HepG2 (cell line): ENCODE measurements around the gene NFS1. TPM values are rescaled to one million over a fixed set of nuclear protein-coding genes. Genes with fewer than 3 reads are reported as not detected.

Source experiments
- ASH2L ChIP-seq: fragments of 300-600, 200-600 bp; sonication (generic); IDR thresholded peaks from 2 replicates; pipeline ENCODE4 v1.7.0; 2017; ENCODE audit warnings: low read depth, mild to moderate bottlenecking, moderate library complexity, mixed read lengths, low read length; ENCODE audit not compliant: insufficient read length
- BHLHE40 ChIP-seq: IDR thresholded peaks from 2 replicates; pipeline ENCODE4 v1.6.1; 2011; ENCODE audit warnings: low read length, improper control_type of control experiment
- CEBPB ChIP-seq: IDR thresholded peaks from 2 replicates; pipeline ENCODE4 v1.6.1; 2011; ENCODE audit warnings: low read depth, low read length, improper control_type of control experiment, borderline replicate concordance
- CENPX ChIP-seq: sonication (generic); formaldehyde crosslinking; IDR thresholded peaks from 2 replicates; pipeline ENCODE4 v1.9.0; 2021; ENCODE audit warnings: mild to moderate bottlenecking, missing genetic modification reagents, moderate library complexity
- GLI4 ChIP-seq: sonication (generic); formaldehyde crosslinking; IDR thresholded peaks from 2 replicates; pipeline ENCODE4 v1.5.1; 2020; ENCODE audit warnings: missing genetic modification reagents, mild to moderate bottlenecking, moderate library complexity, borderline replicate concordance
- HDAC6 ChIP-seq: fragments of 200-600 bp; sonication (generic); IDR thresholded peaks from 2 replicates; pipeline ENCODE4 v1.7.0; 2017; ENCODE audit warnings: mild to moderate bottlenecking, antibody characterized with exemption, low read length, low read depth
- NFATC3 ChIP-seq: sonication (generic); formaldehyde crosslinking; IDR thresholded peaks from 2 replicates; pipeline ENCODE4 v1.5.1; 2020; ENCODE audit warnings: mild to moderate bottlenecking, missing genetic modification reagents
- NFE2 ChIP-seq: sonication (generic); formaldehyde crosslinking; IDR thresholded peaks from 2 replicates; pipeline ENCODE4 v1.4.0; 2020; ENCODE audit warnings: missing genetic modification reagents
- SIN3B ChIP-seq: fragments of 150-350 bp; IDR thresholded peaks from 2 replicates; pipeline ENCODE4 v1.6.1; 2014; ENCODE audit warnings: low read length
- SRSF9 ChIP-seq: fragments of 200-400 bp; formaldehyde crosslinking; IDR thresholded peaks from 2 replicates; pipeline ENCODE4 v1.6.1; 2018; ENCODE audit warnings: borderline replicate concordance, mild to moderate bottlenecking, low read depth, low read length; ENCODE audit not compliant: insufficient read depth, poor library complexity, severe bottlenecking
- ZNF136 ChIP-seq: sonication (generic); formaldehyde crosslinking; IDR thresholded peaks from 2 replicates; pipeline ENCODE4 v1.8.1; 2022; ENCODE audit warnings: low read depth, mild to moderate bottlenecking, moderate library complexity, missing genetic modification reagents
- ZNF138 ChIP-seq: sonication (generic); formaldehyde crosslinking; IDR thresholded peaks from 2 replicates; pipeline ENCODE4 v1.5.0; 2020; ENCODE audit warnings: mild to moderate bottlenecking, low read depth, missing genetic modification reagents
- ZNF17 ChIP-seq: sonication (generic); formaldehyde crosslinking; IDR thresholded peaks from 2 replicates; pipeline ENCODE4 v1.5.0; 2020; ENCODE audit warnings: mild to moderate bottlenecking, missing genetic modification reagents
- ZNF225 ChIP-seq: sonication (generic); formaldehyde crosslinking; IDR thresholded peaks from 2 replicates; pipeline ENCODE4 v1.4.0; 2020; ENCODE audit warnings: mild to moderate bottlenecking, missing genetic modification reagents
- ZNF44 ChIP-seq: sonication (generic); formaldehyde crosslinking; IDR thresholded peaks from 2 replicates; pipeline ENCODE4 v1.5.1; 2020; ENCODE audit warnings: mild to moderate bottlenecking, missing genetic modification reagents
- ZNF550 ChIP-seq: sonication (generic); formaldehyde crosslinking; IDR thresholded peaks from 2 replicates; pipeline ENCODE4 v1.4.0; 2020; ENCODE audit warnings: mild to moderate bottlenecking, missing genetic modification reagents, borderline replicate concordance
- polyA plus RNA-seq, 8 experiments: library from polyadenylated mRNA; depleted of rRNA in 3 of 8; stranded (reverse) in 7 of 8; unstranded in 1 of 8; fragments of >200 nt; fragmentation: Illumina TruSeq in 4 of 8; extraction: Trizol in 4 of 8; gene quantifications; 2 replicates each; pipeline versions ENCODE4 v1.2.1 to v1.2.3, GENCODE V29; 2011 to 2016; ENCODE audit warnings: low read depth in 4 of 8, missing spikeins in 1 of 8, mixed read lengths in 1 of 8; ENCODE audit not compliant: insufficient read depth in 1 of 8
- total RNA-seq, 5 experiments: library from RNA; depleted of rRNA; stranded (reverse); fragments of >200 nt; fragmentation: Illumina TruSeq; extraction: Trizol; gene quantifications; 2 replicates each; pipeline ENCODE4 v1.2.3, GENCODE V29; 2016; ENCODE audit warnings: low read depth in 1 of 5
- TF ChIP-seq, protein P1 (sequence below): sonication (generic); formaldehyde crosslinking; conservative IDR thresholded peaks from 2 replicates; pipeline ENCODE4 v1.4.0; 2020; ENCODE audit warnings: missing genetic modification reagents
- TF ChIP-seq, protein P2 (sequence below): fragments of 450-650 bp; IDR thresholded peaks from 2 replicates; pipeline ENCODE4 v1.6.1; 2017
- TF ChIP-seq, protein P3 (sequence below), 2 experiments: sonication (generic) in 1 of 2; formaldehyde crosslinking in 1 of 2; IDR thresholded peaks; 2 replicates each; pipeline versions ENCODE4 v1.6.1 to v1.9.0; 2014 to 2022; ENCODE audit warnings: antibody characterized with exemption in 1 of 2, borderline replicate concordance in 1 of 2, inconsistent platforms in 1 of 2, low read depth in 1 of 2, missing genetic modification reagents in 1 of 2

The NFS1 gene
- total and polyA plus RNA-seq, 2 of the 13 experiments (the other 11 are each of a cell fraction or from before 2014, with no cell fraction given), result 65.9 to 88.1 TPM

DNA sequence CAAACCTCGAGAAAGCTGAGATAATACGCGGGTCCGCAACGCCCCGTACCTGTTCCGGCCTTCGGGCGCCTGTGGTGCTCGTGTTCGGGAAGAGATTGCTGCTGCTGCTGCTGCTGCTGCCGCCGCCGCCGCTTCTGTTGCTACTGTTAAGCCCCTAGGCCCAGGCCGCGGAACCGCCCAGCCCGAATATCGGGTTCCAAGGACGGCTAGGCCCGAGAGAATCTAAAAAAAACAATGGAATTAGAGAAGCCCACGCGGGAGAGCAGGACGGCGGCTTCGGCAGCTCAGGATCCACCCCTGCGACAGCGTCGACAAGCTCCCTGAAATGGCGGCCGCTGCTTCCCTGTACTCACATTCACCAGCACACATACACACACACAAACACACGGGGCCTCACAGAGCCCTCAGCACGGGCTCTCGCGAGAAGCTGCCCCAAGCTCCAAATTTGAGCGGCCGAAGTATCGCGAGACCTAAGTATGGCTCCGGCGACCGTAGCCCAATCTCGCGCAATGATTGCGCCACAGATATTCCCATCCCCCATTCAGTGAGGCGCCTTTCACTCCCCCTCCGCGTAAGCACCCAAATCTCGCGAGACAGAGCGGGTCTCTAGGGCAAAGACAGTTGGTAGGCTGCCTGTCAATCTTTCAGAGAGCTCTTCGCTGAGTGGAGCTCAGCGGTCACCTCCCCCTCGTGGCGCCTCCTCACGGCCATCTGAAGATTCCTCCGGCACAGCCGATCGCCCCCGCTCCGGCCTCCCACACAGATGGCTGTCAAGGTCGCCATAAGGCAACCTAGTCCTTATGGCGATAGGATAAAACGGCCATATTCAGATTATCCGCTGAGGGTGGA is 43.0 kb upstream of the NFS1 start, which contains the start of gene RBM39 (continued):
- TF ChIP-seq HDAC6 (peak; percentile 94; the same call in 1 of the 2 replicates), SRSF9 (no peak), SIN3B (peak; percentile 79), ZNF44 (peak; percentile 97), NFATC3 (CRISPR knock-in tag) (peak; percentile 95; the same call in 1 of the 2 replicates), NFE2 (CRISPR knock-in tag) (peak; percentile 79), ASH2L (peak; percentile 91), ZNF136 (peak; percentile 80), ZNF225 (no peak; the same call in none of the 2 replicates), ZNF138 (CRISPR knock-in tag) (peak; percentile 99), BHLHE40 (peak; percentile 49), GLI4 (CRISPR knock-in tag) (peak; percentile 99), CENPX (no peak), ZNF17 (peak; percentile 94; the same call in 1 of the 2 replicates), ZNF550 (CRISPR knock-in tag) (peak; percentile 51; the same call in 1 of the 2 replicates), CEBPB (peak; percentile 100)
- TF ChIP-seq, protein P1, sequence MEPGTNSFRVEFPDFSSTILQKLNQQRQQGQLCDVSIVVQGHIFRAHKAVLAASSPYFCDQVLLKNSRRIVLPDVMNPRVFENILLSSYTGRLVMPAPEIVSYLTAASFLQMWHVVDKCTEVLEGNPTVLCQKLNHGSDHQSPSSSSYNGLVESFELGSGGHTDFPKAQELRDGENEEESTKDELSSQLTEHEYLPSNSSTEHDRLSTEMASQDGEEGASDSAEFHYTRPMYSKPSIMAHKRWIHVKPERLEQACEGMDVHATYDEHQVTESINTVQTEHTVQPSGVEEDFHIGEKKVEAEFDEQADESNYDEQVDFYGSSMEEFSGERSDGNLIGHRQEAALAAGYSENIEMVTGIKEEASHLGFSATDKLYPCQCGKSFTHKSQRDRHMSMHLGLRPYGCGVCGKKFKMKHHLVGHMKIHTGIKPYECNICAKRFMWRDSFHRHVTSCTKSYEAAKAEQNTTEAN (CRISPR knock-in tag), result peak; percentile 96
- TF ChIP-seq, protein P2, sequence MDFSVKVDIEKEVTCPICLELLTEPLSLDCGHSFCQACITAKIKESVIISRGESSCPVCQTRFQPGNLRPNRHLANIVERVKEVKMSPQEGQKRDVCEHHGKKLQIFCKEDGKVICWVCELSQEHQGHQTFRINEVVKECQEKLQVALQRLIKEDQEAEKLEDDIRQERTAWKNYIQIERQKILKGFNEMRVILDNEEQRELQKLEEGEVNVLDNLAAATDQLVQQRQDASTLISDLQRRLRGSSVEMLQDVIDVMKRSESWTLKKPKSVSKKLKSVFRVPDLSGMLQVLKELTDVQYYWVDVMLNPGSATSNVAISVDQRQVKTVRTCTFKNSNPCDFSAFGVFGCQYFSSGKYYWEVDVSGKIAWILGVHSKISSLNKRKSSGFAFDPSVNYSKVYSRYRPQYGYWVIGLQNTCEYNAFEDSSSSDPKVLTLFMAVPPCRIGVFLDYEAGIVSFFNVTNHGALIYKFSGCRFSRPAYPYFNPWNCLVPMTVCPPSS, result no peak
- TF ChIP-seq, protein P3, sequence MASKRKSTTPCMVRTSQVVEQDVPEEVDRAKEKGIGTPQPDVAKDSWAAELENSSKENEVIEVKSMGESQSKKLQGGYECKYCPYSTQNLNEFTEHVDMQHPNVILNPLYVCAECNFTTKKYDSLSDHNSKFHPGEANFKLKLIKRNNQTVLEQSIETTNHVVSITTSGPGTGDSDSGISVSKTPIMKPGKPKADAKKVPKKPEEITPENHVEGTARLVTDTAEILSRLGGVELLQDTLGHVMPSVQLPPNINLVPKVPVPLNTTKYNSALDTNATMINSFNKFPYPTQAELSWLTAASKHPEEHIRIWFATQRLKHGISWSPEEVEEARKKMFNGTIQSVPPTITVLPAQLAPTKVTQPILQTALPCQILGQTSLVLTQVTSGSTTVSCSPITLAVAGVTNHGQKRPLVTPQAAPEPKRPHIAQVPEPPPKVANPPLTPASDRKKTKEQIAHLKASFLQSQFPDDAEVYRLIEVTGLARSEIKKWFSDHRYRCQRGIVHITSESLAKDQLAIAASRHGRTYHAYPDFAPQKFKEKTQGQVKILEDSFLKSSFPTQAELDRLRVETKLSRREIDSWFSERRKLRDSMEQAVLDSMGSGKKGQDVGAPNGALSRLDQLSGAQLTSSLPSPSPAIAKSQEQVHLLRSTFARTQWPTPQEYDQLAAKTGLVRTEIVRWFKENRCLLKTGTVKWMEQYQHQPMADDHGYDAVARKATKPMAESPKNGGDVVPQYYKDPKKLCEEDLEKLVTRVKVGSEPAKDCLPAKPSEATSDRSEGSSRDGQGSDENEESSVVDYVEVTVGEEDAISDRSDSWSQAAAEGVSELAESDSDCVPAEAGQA (IDR thresholded peaks at IDR 0.05; ENCODE audit: low read depth), result peak; percentile 93
- TF ChIP-seq, protein P3 (CRISPR knock-in tag; IDR thresholded peaks at IDR 0.05; ENCODE audit: borderline replicate concordance), result peak; percentile 99
